Breast epithelium (tissue), 4 donors: ENCODE results near the gene DGKB. TPM values are rescaled to one million over a fixed set of nuclear protein-coding genes. Genes with fewer than 3 reads are reported as not detected.

Source experiments
- DNase-seq, 2 donors: peaks; one replicate each; pipeline ENCODE4 v3.0.0-alpha.2; 2019; ENCODE audit warnings: low spot score in 2 of 2
- H3K27ac ChIP-seq, 2 donors: fragments of 200-600 bp; sonication (generic) in 1 of 2; one replicate each; pipeline ENCODE4 v1.5.1; 2016 to 2019; ENCODE audit warnings: mild to moderate bottlenecking in 1 of 2
- H3K27me3 ChIP-seq, 2 donors: fragments of 200-600 bp; sonication (generic) in 1 of 2; one replicate each; pipeline versions ENCODE4 v1.5.1 to v1.6.0; 2017 to 2019; ENCODE audit warnings: control low read depth in 1 of 2, mild to moderate bottlenecking in 1 of 2
- H3K36me3 ChIP-seq: fragments of 200-600 bp; one replicate; pipeline ENCODE4 v1.5.1; 2019
- H3K4me1 ChIP-seq, 2 donors: fragments of 200-600 bp; sonication (generic); one replicate each; pipeline ENCODE4 v1.5.1; 2016 to 2019; ENCODE audit warnings: control low read depth in 1 of 2
- H3K4me3 ChIP-seq, 3 donors: fragments of 200-600 bp; sonication (generic); 1 replicate in 2 of 3; 2 replicates in 1 of 3; pipeline ENCODE4 v1.5.1; 2016 to 2019; ENCODE audit warnings: mild to moderate bottlenecking in 3 of 3, moderate library complexity in 2 of 3
- H3K9me3 ChIP-seq, 2 donors: fragments of 200-600 bp; sonication (generic) in 1 of 2; one replicate each; pipeline ENCODE4 v1.5.1; 2016 to 2019; ENCODE audit warnings: control low read depth in 1 of 2
- POLR2A ChIP-seq: fragments of 450-650 bp; IDR thresholded peaks from one replicate; pipeline ENCODE4 v1.6.1; 2016; ENCODE audit warnings: antibody characterized with exemption, mild to moderate bottlenecking, moderate library complexity
- POLR2AphosphoS5 ChIP-seq, 3 donors: sonication (generic); formaldehyde crosslinking; IDR thresholded peaks; one replicate each; pipeline ENCODE4 v1.6.1; 2017; ENCODE audit warnings: antibody characterized with exemption in 3 of 3
- intact Hi-C: fragments of 100-400 bp; cut with DNase I; formaldehyde crosslinking; loops from one replicate; pipeline ENCODE4 v1.15.1; 2023; ENCODE audit warnings: low total_unique reads
- total RNA-seq, 3 donors: library from RNA; depleted of rRNA; stranded (reverse); fragments of >200 nt; gene quantifications; one replicate each; pipeline ENCODE4 v1.1.0, GENCODE V29; 2016
- TF ChIP-seq, protein P1 (sequence below), 3 donors: fragments of 450-650 bp; IDR thresholded peaks; one replicate each; pipeline ENCODE4 v1.5.1; 2016 to 2017; ENCODE audit warnings: antibody characterized with exemption in 3 of 3, mild to moderate bottlenecking in 3 of 3, moderate library complexity in 3 of 3

The DGKB gene
- total RNA-seq, 3 donors from 2014 or later, result 0.16 to 0.44 (median 0.33) TPM

DNA sequence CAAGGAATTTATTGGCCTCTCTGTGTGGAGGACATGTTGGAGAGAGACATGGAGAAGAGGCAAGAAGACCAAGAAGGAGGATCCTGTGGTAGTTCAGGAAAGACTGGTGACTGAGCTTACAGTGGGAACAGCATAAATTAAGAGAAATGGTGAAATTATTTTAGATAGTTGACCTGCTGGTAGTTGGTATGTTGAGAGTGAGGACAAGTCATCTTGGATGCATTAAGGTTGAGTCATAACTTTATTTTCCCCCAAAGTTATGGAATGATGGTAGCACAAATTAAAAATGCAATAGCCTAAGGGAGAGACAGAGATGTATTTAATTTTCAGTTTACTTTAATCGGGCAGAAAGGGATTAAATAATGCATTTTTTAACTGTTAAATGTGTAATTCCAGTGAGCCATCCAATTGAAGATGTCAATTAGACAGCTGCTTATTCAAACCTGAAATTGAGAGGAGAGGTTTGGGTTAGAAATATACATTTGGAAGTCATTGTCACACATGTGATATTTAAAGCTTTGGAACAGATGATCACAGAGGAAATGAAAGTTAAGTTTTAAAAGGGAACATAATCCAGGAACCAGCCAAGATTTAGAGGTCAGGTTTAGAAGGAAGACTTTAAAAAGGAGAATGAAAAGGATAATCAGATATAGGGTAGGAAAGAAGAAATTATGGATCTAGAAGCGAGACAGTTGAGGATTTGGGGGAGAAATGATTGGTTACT, 80.6 kb downstream of the DGKB start:
- no peaks in the 10 kb centered on the region for H3K9me3 ChIP-seq
- intact Hi-C loops, result no loop called here
- no peak overlapping the region for H3K4me3 ChIP-seq
- H3K27ac ChIP-seq, result no peak overlapping the region
- H3K4me1 ChIP-seq, result no peaks in the 10 kb centered on the region
- TF ChIP-seq, protein P1, sequence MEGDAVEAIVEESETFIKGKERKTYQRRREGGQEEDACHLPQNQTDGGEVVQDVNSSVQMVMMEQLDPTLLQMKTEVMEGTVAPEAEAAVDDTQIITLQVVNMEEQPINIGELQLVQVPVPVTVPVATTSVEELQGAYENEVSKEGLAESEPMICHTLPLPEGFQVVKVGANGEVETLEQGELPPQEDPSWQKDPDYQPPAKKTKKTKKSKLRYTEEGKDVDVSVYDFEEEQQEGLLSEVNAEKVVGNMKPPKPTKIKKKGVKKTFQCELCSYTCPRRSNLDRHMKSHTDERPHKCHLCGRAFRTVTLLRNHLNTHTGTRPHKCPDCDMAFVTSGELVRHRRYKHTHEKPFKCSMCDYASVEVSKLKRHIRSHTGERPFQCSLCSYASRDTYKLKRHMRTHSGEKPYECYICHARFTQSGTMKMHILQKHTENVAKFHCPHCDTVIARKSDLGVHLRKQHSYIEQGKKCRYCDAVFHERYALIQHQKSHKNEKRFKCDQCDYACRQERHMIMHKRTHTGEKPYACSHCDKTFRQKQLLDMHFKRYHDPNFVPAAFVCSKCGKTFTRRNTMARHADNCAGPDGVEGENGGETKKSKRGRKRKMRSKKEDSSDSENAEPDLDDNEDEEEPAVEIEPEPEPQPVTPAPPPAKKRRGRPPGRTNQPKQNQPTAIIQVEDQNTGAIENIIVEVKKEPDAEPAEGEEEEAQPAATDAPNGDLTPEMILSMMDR (IDR thresholded peaks at IDR 0.05), result no peak
- TF ChIP-seq POLR2A (no peak), POLR2AphosphoS5 (IDR thresholded peaks at IDR 0.05) (no peak)
- no peaks in the 10 kb centered on the region for H3K36me3 ChIP-seq
- DNase-seq, result no peak
- no peaks in the 10 kb centered on the region for H3K27me3 ChIP-seq

DNA sequence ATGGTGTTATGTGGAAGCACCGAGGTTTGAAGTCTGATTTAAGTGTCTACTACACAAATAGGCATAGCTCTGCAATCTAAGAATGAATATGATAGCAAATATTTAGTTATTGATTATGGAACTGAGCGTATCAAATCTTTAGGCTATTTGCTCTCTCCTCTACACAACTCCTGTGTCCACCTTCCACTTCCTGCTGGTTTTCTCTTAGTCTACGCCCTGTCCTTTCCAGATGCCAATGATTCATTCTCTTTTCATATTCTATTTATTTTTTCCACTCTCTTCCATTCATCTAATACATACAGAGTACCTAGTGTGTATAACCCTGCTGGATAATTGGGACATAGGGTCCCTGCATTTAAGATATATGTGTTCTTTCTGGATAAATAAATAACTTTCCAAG, 83.7 kb downstream of the DGKB start:
- Histone ChIP-seq H3K4me1 (no peaks in the 10 kb centered on the region), H3K9me3 (no peaks in the 10 kb centered on the region), H3K36me3 (no peaks in the 10 kb centered on the region), H3K4me3 (no peak overlapping the region), H3K27me3 (no peaks in the 10 kb centered on the region), H3K27ac (no peak overlapping the region)
- intact Hi-C loops, result no loop called here
- no peak for DNase-seq
- TF ChIP-seq, protein P1 (IDR thresholded peaks at IDR 0.05), result no peak
- TF ChIP-seq POLR2A (no peak), POLR2AphosphoS5 (IDR thresholded peaks at IDR 0.05) (no peak)

DNA sequence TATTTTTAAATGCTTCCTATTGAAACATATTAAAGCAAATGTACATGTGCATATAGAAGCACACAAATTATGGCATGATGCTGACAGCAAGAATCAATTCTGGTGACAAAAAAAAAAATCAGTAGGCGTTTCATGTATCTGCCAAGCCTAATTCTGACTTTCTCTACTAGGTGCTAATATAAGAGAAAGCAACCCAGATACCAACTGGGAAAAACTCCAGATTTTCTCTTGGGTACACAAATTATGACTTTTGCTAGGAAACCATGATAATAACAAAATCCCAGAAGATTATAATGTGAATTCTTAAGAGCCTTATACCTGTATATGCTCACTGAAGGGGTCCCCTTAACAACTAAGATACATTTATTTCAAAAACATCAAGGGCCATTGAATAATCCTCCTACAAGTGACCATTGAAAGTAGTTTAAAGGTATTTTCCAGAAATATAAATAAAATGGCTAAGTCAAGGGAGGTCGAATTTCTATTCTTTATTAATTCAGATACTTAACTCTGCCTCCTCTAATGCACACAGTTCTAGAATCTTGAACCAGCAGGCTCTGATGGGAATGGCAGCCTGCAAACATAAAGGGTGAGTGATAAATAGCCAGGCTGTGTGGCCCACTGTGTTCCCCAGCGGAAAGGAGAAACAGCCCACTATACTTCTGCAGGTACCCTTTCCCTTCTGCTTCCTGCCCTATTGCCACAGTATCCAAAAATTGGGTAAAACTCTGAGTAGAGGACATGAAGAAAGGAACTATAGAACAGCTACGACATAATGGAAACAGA, 84.5 kb downstream of the DGKB start:
- intact Hi-C loops, result no loop called here
- Histone ChIP-seq H3K4me3 (no peak overlapping the region), H3K36me3 (no peaks in the 10 kb centered on the region), H3K4me1 (no peaks in the 10 kb centered on the region), H3K9me3 (no peaks in the 10 kb centered on the region), H3K27ac (no peak overlapping the region), H3K27me3 (no peaks in the 10 kb centered on the region)
- DNase-seq, result no peak
- TF ChIP-seq POLR2A (no peak), POLR2AphosphoS5 (IDR thresholded peaks at IDR 0.05) (no peak)
- TF ChIP-seq, protein P1 (IDR thresholded peaks at IDR 0.05), result no peak

DNA sequence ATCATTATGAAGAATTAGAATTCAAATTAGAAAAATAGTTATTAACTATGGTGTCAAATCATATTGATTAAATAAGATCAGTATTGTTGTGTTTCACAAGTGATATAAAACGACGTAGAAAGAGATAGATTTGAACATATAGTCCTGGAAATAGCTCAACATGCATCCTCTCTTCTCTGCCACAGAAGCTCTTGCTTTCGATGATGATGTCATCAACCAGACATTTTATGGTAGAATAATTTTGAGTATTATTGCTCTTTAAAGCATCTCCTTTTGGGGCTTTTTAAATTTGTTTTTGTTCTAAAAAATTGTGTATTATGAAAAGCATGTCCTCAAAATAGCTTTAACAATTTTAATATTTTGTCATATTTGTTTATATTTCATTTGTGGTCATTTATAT, 95.0 kb downstream of the DGKB start:
- TF ChIP-seq POLR2AphosphoS5 (IDR thresholded peaks at IDR 0.05) (no peak), POLR2A (no peak)
- TF ChIP-seq, protein P1 (IDR thresholded peaks at IDR 0.05), result no peak
- no peak for DNase-seq
- no peaks in the 10 kb centered on the region for H3K36me3 ChIP-seq
- no peaks in the 10 kb centered on the region for H3K9me3 ChIP-seq
- H3K4me1 ChIP-seq, result no peaks in the 10 kb centered on the region
- no peak overlapping the region for H3K27ac ChIP-seq
- intact Hi-C loops, result no loop called here
- H3K4me3 ChIP-seq, result no peak overlapping the region
- no peaks in the 10 kb centered on the region for H3K27me3 ChIP-seq

DNA sequence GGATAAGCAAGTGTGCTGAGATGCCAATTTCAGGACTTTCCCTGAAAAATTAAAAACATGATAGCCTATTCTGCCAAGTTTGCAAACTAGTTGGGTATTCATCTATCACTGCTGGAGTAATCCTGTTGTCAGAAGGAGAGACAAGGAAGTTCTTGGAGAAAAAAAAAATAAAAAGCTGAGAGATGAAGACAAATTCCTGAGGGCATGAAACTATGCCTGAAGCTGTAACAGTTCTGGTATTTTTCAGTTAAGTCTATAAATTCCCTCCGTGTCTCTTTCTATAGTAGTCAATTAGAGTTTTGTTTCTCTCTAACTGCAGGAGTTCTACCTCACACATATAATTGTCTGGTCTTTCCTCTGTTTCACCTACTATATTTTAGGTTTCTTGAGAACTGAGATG, 95.7 kb downstream of the DGKB start:
- intact Hi-C loops, result no loop called here
- no peaks in the 10 kb centered on the region for H3K36me3 ChIP-seq
- TF ChIP-seq POLR2A (no peak), POLR2AphosphoS5 (IDR thresholded peaks at IDR 0.05) (no peak)
- TF ChIP-seq, protein P1 (IDR thresholded peaks at IDR 0.05), result no peak
- no peak for DNase-seq
- no peaks in the 10 kb centered on the region for H3K9me3 ChIP-seq
- no peak overlapping the region for H3K4me3 ChIP-seq
- no peak overlapping the region for H3K27ac ChIP-seq
- H3K4me1 ChIP-seq, result no peaks in the 10 kb centered on the region
- no peaks in the 10 kb centered on the region for H3K27me3 ChIP-seq
